WTC11 (cell line): ENCODE measurements around the gene ATP2B1. TPM values are rescaled to one million over a fixed set of nuclear protein-coding genes. Genes with fewer than 3 reads are reported as not detected.

ENCODE experiments used
- ATAC-seq: fragments of 200-7000 bp; cut with Tn5 transposase; 2 replicates; pipeline ENCODE4 v1.10.0; 2021; ENCODE audit warnings: mild to moderate bottlenecking, moderate library complexity
- CTCF ChIA-PET: fragments of 300-600 bp; sonication (Branson Sonifier 250); formaldehyde crosslinking; loops from one replicate; lab custom pipeline; 2021; ENCODE audit warnings: antibody characterized with exemption; lab: Charles Lee
- POLR2A ChIA-PET: fragments of 350-600 bp; sonication (Branson Sonifier 250); formaldehyde crosslinking; loops from one replicate; lab custom pipeline; 2021; ENCODE audit warnings: antibody characterized with exemption; lab: Charles Lee
- DNase-seq: peaks from one replicate; pipeline ENCODE4 v3.0.0; 2021; ENCODE audit warnings: low spot score
- H3K27ac Mint-ChIP-seq: 2 replicates; pipeline ENCODE4 v1.8.0; 2021; ENCODE audit warnings: mixed read lengths
- H3K27me3 Mint-ChIP-seq: 2 replicates; pipeline ENCODE4 v1.8.0; 2021; ENCODE audit warnings: low read depth, mild to moderate bottlenecking, moderate library complexity, mixed read lengths
- H3K36me3 Mint-ChIP-seq: 2 replicates; pipeline ENCODE4 v1.8.0; 2021; ENCODE audit warnings: mixed read lengths
- H3K4me1 Mint-ChIP-seq: 2 replicates; pipeline ENCODE4 v1.8.0; 2022; ENCODE audit warnings: mixed read lengths
- H3K4me3 Mint-ChIP-seq: 2 replicates; pipeline ENCODE4 v1.8.0; 2021; ENCODE audit warnings: mild to moderate bottlenecking, moderate library complexity, mixed read lengths
- H3K9me3 Mint-ChIP-seq: 2 replicates; pipeline ENCODE4 v1.8.0; 2021; ENCODE audit warnings: mixed read lengths
- CBFB ChIP-seq: sonication (generic); formaldehyde crosslinking; IDR thresholded peaks from 2 replicates; pipeline ENCODE4 v1.8.1; 2022; ENCODE audit warnings: mild to moderate bottlenecking, low read depth, missing genetic modification reagents
- EMX1 ChIP-seq: fragments of 250-450 bp; sonication (Bioruptor Pico); IDR thresholded peaks from 2 replicates; pipeline ENCODE4 v1.8.0; 2021; ENCODE audit warnings: mild to moderate bottlenecking
- FOXP1 ChIP-seq: sonication (generic); formaldehyde crosslinking; IDR thresholded peaks from 2 replicates; pipeline ENCODE4 v1.8.0; 2022; ENCODE audit warnings: missing genetic modification reagents, mild to moderate bottlenecking, moderate library complexity, borderline replicate concordance
- GRHL2 ChIP-seq: fragments of 250-450 bp; sonication (Bioruptor Pico); IDR thresholded peaks from 2 replicates; pipeline ENCODE4 v1.8.0; 2022; ENCODE audit warnings: mild to moderate bottlenecking, moderate library complexity; ENCODE audit not compliant: insufficient replicate concordance, severe bottlenecking
- HMGA2 ChIP-seq: fragments of 250-450 bp; sonication (Bioruptor Pico); IDR thresholded peaks from 2 replicates; pipeline ENCODE4 v1.4.0; 2021; ENCODE audit warnings: mild to moderate bottlenecking, moderate library complexity
- IRF2 ChIP-seq: sonication (generic); formaldehyde crosslinking; IDR thresholded peaks from 2 replicates; pipeline ENCODE4 v1.8.0; 2022; ENCODE audit warnings: low read depth, missing genetic modification reagents, borderline replicate concordance
- JAZF1 ChIP-seq: fragments of 250-450 bp; sonication (Bioruptor Pico); IDR thresholded peaks from 2 replicates; pipeline ENCODE4 v1.9.0; 2021; ENCODE audit warnings: moderate library complexity, mild to moderate bottlenecking, inconsistent platforms
- NFATC4 ChIP-seq: fragments of 250-450 bp; sonication (Bioruptor Pico); IDR thresholded peaks from 2 replicates; pipeline ENCODE4 v1.9.0; 2021; ENCODE audit warnings: mild to moderate bottlenecking
- NFE2L1 ChIP-seq: sonication (generic); formaldehyde crosslinking; IDR thresholded peaks from 2 replicates; pipeline ENCODE4 v1.8.1; 2023; ENCODE audit warnings: missing genetic modification reagents
- NR1H2 ChIP-seq: sonication (generic); formaldehyde crosslinking; IDR thresholded peaks from 2 replicates; pipeline ENCODE4 v1.9.0; 2021; ENCODE audit warnings: mild to moderate bottlenecking, moderate library complexity, missing genetic modification reagents
- OVOL2 ChIP-seq: fragments of 250-450 bp; sonication (Bioruptor Pico); IDR thresholded peaks from 2 replicates; pipeline ENCODE4 v1.9.0; 2021; ENCODE audit warnings: mild to moderate bottlenecking, borderline replicate concordance
- PRRX2 ChIP-seq: fragments of 250-450 bp; sonication (Bioruptor Pico); IDR thresholded peaks from 2 replicates; pipeline ENCODE4 v1.8.0; 2021; ENCODE audit warnings: mild to moderate bottlenecking
- RELA ChIP-seq: sonication (generic); formaldehyde crosslinking; IDR thresholded peaks from 2 replicates; pipeline ENCODE4 v1.8.1; 2022; ENCODE audit warnings: missing genetic modification reagents, mild to moderate bottlenecking, borderline replicate concordance
- TEAD1 ChIP-seq: sonication (generic); formaldehyde crosslinking; IDR thresholded peaks from 2 replicates; pipeline ENCODE4 v1.8.0; 2022; ENCODE audit warnings: mild to moderate bottlenecking, missing genetic modification reagents
- TP53 ChIP-seq: sonication (generic); formaldehyde crosslinking; IDR thresholded peaks from 2 replicates; pipeline ENCODE4 v1.8.1; 2023; ENCODE audit warnings: mild to moderate bottlenecking, missing genetic modification reagents
- ZNF263 ChIP-seq: sonication (generic); formaldehyde crosslinking; IDR thresholded peaks from 2 replicates; pipeline ENCODE4 v1.8.1; 2022; ENCODE audit warnings: low read depth, mild to moderate bottlenecking, moderate library complexity, missing genetic modification reagents
- ZNF416 ChIP-seq: fragments of 250-450 bp; sonication (Bioruptor Pico); IDR thresholded peaks from 2 replicates; pipeline ENCODE4 v1.9.0; 2021; ENCODE audit warnings: mild to moderate bottlenecking, inconsistent platforms
- ZNF423 ChIP-seq: fragments of 250-450 bp; sonication (Bioruptor Pico); IDR thresholded peaks from 2 replicates; pipeline ENCODE4 v2.1.2; 2022; ENCODE audit warnings: mild to moderate bottlenecking, moderate library complexity
- ZNF671 ChIP-seq: fragments of 250-450 bp; sonication (Bioruptor Pico); IDR thresholded peaks from 2 replicates; pipeline ENCODE4 v1.8.0; 2021; ENCODE audit warnings: mild to moderate bottlenecking
- total RNA-seq: library from RNA; stranded (reverse); gene quantifications from 3 replicates; pipeline ENCODE4 v1.2.3, GENCODE V29; 2021
- TF ChIP-seq, protein P1 (sequence below): sonication (generic); formaldehyde crosslinking; IDR thresholded peaks from 2 replicates; pipeline ENCODE4 v1.8.1; 2023; ENCODE audit warnings: mild to moderate bottlenecking, missing genetic modification reagents
- TF ChIP-seq, protein P2 (sequence below): sonication (generic); formaldehyde crosslinking; IDR thresholded peaks from 2 replicates; pipeline ENCODE4 v1.8.1; 2023; ENCODE audit warnings: mild to moderate bottlenecking, missing genetic modification reagents
- TF ChIP-seq, protein P3 (sequence below): sonication (generic); formaldehyde crosslinking; IDR thresholded peaks from 2 replicates; pipeline ENCODE4 v1.8.0; 2022; ENCODE audit warnings: mild to moderate bottlenecking, missing genetic modification reagents
- TF ChIP-seq, protein P4 (sequence below): sonication (generic); formaldehyde crosslinking; IDR thresholded peaks from 2 replicates; pipeline ENCODE4 v1.8.1; 2022; ENCODE audit warnings: low read depth, mild to moderate bottlenecking, moderate library complexity, missing genetic modification reagents, borderline replicate concordance
- TF ChIP-seq, protein P5 (sequence below): sonication (generic); formaldehyde crosslinking; IDR thresholded peaks from 2 replicates; pipeline ENCODE4 v1.8.1; 2023; ENCODE audit warnings: mild to moderate bottlenecking, missing genetic modification reagents, moderate library complexity
- TF ChIP-seq, protein P6 (sequence below): sonication (generic); formaldehyde crosslinking; conservative IDR thresholded peaks from 2 replicates; pipeline ENCODE4 v1.8.1; 2023; ENCODE audit warnings: mild to moderate bottlenecking, low read depth, missing genetic modification reagents, moderate library complexity
- TF ChIP-seq, protein P7 (sequence below): fragments of 250-450 bp; sonication (Bioruptor Pico); IDR thresholded peaks from 2 replicates; pipeline ENCODE4 v1.8.0; 2021; ENCODE audit warnings: mild to moderate bottlenecking

The ATP2B1 gene
- total RNA-seq, 1 experiment from 2014 or later = 31.7 TPM

DNA sequence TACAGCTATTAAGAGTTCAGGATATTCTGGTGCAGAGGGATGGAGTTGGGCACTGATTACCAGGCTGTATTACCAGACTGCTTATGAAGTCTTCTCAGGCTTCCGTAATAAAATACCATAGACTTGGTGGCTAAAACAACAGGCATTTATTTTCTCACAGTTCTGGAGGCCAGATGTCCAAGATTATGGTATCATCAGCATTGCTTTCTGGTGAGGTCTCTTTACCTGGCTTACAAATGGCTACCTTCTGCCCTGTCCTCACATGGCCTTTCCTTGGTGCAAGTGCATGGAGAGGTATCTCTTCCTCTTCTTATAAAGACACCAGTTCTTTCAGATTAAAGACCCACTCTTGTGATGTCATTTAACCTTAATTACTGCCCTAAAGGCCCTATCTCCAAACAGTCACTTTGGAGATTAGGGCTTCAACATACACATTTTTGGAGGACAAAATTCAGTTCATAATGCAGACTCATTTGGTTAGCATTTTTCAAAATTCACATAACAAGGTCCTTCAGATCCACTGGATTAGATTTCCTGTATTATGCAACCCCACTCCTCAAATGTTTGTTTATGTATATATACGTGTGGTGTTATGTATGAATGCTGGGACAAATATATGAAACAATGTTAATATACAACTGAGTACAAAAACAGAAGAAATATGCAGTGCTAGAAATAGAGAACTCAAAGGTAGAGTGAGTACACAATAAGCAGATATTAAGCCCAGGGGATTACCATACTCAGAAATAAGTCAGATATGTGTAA, 9.3 kb upstream of the ATP2B1 start (continued):
- no peak for TF ChIP-seq HMGA2

DNA sequence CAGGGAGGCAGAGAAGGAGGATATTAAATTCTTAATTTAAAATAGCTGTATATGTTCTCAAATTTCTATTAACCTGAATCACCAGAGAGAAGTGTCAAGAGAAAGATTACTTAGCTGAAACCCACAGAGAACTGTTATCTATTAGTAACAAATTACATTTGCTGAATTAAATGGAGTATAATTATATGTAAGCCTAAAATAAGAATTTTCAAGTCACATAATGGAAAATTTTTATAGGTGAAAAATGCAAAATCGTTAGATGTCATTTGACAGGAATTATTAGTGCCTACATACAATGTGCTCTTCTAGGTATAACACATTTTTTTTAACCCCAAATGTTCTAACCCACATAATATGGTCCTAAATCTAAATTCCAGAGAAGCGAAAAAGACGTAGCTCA, 4.1 kb upstream of the ATP2B1 start:
- no peak overlapping the region for H3K4me3 Mint-ChIP-seq
- CTCF ChIA-PET = no interaction called here

DNA sequence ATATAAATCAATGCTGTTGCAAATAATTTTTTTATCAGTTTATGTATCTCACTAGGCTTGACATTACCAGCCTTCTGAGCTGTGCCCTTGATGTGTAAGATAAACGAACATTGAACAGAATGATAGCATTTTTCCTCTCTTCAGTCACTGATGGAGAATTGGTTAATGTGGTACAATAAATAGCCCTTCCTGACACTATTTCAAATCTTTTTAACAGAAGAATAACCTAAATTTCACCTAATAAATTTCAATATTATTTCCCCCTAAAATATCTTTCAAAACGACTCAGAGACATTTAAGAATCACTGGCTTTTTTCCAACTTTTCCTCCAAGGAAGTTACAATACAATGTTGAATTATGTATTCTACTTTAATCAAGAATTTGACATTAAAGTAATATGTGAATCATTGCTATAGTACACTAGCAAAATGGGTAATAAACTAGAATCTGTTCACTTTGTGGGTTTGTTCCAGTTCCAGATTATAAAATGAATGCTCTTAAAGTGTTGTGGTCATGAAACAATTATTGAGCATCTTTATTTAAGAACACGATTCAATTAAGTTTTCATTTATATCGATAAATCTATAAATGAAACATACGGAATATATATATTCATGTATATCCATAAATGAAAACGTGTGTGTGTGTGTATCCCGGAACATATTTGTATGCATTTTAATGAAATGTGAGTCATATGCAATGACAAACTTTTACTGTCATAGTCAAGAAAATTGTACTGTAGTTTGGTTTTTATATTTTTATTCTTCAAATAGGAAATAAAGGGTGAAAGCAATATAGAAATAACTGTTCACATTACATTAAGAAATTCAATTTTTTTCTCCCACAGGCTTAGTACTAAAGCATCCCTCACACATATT, 2.5 kb upstream of the ATP2B1 start:
- ATAC-seq = no peak
- peaks cover 30% of the 10 kb centered on the region for H3K9me3 Mint-ChIP-seq
- CTCF ChIA-PET = no interaction called here
- DNase-seq = no peak
- H3K4me1 Mint-ChIP-seq = peaks cover 16% of the 10 kb centered on the region
- peaks cover 44% of the 10 kb centered on the region for H3K27me3 Mint-ChIP-seq
- peaks cover 21% of the 10 kb centered on the region for H3K36me3 Mint-ChIP-seq
- H3K27ac Mint-ChIP-seq = no peak overlapping the region
- POLR2A ChIA-PET = no interaction called here
- peak overlapping the region; percentile 84 for H3K4me3 Mint-ChIP-seq
- TF ChIP-seq, protein P1, sequence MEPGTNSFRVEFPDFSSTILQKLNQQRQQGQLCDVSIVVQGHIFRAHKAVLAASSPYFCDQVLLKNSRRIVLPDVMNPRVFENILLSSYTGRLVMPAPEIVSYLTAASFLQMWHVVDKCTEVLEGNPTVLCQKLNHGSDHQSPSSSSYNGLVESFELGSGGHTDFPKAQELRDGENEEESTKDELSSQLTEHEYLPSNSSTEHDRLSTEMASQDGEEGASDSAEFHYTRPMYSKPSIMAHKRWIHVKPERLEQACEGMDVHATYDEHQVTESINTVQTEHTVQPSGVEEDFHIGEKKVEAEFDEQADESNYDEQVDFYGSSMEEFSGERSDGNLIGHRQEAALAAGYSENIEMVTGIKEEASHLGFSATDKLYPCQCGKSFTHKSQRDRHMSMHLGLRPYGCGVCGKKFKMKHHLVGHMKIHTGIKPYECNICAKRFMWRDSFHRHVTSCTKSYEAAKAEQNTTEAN = no peak
- TF ChIP-seq TP53 (CRISPR knock-in tag) (no peak), JAZF1 (CRISPR knock-in tag) (no peak), ZNF263 (CRISPR knock-in tag) (no peak), OVOL2 (CRISPR knock-in tag) (no peak)
- TF ChIP-seq, protein P2, sequence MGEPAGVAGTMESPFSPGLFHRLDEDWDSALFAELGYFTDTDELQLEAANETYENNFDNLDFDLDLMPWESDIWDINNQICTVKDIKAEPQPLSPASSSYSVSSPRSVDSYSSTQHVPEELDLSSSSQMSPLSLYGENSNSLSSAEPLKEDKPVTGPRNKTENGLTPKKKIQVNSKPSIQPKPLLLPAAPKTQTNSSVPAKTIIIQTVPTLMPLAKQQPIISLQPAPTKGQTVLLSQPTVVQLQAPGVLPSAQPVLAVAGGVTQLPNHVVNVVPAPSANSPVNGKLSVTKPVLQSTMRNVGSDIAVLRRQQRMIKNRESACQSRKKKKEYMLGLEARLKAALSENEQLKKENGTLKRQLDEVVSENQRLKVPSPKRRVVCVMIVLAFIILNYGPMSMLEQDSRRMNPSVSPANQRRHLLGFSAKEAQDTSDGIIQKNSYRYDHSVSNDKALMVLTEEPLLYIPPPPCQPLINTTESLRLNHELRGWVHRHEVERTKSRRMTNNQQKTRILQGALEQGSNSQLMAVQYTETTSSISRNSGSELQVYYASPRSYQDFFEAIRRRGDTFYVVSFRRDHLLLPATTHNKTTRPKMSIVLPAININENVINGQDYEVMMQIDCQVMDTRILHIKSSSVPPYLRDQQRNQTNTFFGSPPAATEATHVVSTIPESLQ (CRISPR knock-in tag) = no peak
- TF ChIP-seq, protein P3, sequence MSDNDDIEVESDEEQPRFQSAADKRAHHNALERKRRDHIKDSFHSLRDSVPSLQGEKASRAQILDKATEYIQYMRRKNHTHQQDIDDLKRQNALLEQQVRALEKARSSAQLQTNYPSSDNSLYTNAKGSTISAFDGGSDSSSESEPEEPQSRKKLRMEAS (CRISPR knock-in tag) = no peak
- TF ChIP-seq, protein P4, sequence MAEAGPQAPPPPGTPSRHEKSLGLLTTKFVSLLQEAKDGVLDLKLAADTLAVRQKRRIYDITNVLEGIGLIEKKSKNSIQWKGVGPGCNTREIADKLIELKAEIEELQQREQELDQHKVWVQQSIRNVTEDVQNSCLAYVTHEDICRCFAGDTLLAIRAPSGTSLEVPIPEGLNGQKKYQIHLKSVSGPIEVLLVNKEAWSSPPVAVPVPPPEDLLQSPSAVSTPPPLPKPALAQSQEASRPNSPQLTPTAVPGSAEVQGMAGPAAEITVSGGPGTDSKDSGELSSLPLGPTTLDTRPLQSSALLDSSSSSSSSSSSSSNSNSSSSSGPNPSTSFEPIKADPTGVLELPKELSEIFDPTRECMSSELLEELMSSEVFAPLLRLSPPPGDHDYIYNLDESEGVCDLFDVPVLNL (CRISPR knock-in tag) = no peak

More for the DNA sequence above, 4.1 kb upstream of the ATP2B1 start:
- Mint-ChIP-seq H3K9me3 (peaks cover 30% of the 10 kb centered on the region), H3K27me3 (peaks cover 28% of the 10 kb centered on the region), H3K4me1 (0 out of 2 replicates have a peak, but pooled peaks cover 5% of the 10 kb centered on the region), H3K36me3 (peaks cover 21% of the 10 kb centered on the region), H3K27ac (no peak overlapping the region)
- ATAC-seq (no peak), DNase-seq (no peak)
- POLR2A ChIA-PET = no interaction called here
- no peak for TF ChIP-seq HMGA2
- TF ChIP-seq FOXP1 = no peak
- no peak for TF ChIP-seq IRF2 (CRISPR knock-in tag)
- TF ChIP-seq JAZF1 (CRISPR knock-in tag) = no peak
- no peak for TF ChIP-seq NR1H2 (CRISPR knock-in tag)
- no peak for TF ChIP-seq ZNF671 (CRISPR knock-in tag)
- no peak for TF ChIP-seq NFATC4
- no peak for TF ChIP-seq ZNF423
- TF ChIP-seq, protein P5, sequence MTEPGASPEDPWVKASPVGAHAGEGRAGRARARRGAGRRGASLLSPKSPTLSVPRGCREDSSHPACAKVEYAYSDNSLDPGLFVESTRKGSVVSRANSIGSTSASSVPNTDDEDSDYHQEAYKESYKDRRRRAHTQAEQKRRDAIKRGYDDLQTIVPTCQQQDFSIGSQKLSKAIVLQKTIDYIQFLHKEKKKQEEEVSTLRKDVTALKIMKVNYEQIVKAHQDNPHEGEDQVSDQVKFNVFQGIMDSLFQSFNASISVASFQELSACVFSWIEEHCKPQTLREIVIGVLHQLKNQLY (CRISPR knock-in tag) = no peak
- no peak for TF ChIP-seq GRHL2 (CRISPR knock-in tag)
- TF ChIP-seq, protein P4 (CRISPR knock-in tag) = no peak
- TF ChIP-seq RELA (CRISPR knock-in tag) = no peak
- no peak for TF ChIP-seq EMX1 (CRISPR knock-in tag)
- TF ChIP-seq CBFB (CRISPR knock-in tag) = no peak
- no peak for TF ChIP-seq TEAD1 (CRISPR knock-in tag)
- TF ChIP-seq PRRX2 (CRISPR knock-in tag) = no peak
- no peak for TF ChIP-seq NFE2L1
- TF ChIP-seq, protein P6, sequence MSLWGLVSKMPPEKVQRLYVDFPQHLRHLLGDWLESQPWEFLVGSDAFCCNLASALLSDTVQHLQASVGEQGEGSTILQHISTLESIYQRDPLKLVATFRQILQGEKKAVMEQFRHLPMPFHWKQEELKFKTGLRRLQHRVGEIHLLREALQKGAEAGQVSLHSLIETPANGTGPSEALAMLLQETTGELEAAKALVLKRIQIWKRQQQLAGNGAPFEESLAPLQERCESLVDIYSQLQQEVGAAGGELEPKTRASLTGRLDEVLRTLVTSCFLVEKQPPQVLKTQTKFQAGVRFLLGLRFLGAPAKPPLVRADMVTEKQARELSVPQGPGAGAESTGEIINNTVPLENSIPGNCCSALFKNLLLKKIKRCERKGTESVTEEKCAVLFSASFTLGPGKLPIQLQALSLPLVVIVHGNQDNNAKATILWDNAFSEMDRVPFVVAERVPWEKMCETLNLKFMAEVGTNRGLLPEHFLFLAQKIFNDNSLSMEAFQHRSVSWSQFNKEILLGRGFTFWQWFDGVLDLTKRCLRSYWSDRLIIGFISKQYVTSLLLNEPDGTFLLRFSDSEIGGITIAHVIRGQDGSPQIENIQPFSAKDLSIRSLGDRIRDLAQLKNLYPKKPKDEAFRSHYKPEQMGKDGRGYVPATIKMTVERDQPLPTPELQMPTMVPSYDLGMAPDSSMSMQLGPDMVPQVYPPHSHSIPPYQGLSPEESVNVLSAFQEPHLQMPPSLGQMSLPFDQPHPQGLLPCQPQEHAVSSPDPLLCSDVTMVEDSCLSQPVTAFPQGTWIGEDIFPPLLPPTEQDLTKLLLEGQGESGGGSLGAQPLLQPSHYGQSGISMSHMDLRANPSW = no peak
- TF ChIP-seq, protein P7, sequence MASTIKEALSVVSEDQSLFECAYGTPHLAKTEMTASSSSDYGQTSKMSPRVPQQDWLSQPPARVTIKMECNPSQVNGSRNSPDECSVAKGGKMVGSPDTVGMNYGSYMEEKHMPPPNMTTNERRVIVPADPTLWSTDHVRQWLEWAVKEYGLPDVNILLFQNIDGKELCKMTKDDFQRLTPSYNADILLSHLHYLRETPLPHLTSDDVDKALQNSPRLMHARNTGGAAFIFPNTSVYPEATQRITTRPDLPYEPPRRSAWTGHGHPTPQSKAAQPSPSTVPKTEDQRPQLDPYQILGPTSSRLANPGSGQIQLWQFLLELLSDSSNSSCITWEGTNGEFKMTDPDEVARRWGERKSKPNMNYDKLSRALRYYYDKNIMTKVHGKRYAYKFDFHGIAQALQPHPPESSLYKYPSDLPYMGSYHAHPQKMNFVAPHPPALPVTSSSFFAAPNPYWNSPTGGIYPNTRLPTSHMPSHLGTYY (CRISPR knock-in tag) = no peak
- no peak for TF ChIP-seq ZNF416 (CRISPR knock-in tag)
